Activated gamma-delta T cell treated with Interleukin-2 at 50 U/mL for 16 hours (primary cell): ENCODE measurements around the gene TMED6.

Experiments used
- DNase-seq: peaks from one replicate; pipeline ENCODE4 v3.0.0-alpha.2; 2020

The TMED6 gene

DNA sequence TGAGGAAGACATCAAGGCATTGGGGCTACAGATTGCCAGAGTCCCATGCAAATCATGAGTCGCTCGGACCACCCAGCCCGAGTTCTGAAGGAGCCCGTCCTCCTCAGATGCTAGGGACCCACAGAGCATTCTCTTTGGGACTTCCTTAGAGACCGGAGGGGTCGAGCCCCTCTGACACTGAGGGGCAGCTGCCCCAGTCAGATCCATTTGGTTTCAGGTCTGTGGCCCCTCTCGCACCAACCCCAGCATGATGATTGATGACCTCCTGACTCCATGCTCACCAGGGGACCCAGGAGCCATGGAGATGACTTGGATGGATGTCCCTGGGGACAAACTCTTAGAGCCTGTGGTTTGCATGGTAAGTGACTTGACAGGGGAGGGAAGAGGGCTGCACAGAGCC lies 29.2 kb downstream of the TMED6 start:
- DNase-seq, result no peak

DNA sequence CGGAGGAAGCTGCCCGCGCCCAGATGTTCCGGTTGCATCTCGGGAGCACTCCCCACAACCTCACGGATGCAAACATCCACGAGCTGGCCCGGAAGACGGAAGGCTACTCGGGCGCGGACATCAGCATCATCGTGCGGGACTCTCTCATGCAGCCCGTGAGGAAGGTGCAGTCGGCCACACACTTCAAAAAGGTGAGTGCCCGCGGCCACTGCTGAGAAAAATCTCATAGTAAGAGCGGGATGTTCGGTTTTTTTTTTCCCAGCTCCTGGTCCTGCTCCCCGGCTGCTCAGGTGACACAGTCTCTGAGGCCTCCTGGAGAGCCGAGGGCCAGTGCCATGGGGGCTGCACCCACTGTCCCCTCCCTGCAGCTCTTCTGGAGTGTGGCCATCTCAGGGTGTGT lies 30.5 kb downstream of the TMED6 start:
- DNase-seq, result no peak

DNA sequence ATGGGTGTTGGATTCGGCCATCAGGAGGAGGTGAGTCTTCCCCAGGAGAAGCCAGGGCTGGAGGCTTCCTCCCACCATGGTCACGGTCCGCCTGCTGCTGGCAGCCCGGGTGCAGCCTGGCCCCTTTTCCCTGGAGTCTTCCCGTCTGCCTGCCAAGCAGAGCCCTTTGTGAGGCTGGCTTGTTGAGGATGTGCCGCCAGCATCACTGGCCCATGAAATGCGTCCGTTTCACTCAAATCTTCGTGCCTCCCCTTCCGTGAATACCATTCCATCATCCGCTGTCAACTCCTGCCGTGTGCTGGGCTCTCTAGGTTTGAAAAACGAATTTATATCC lies 30.9 kb downstream of the TMED6 start:
- no peak for DNase-seq

DNA sequence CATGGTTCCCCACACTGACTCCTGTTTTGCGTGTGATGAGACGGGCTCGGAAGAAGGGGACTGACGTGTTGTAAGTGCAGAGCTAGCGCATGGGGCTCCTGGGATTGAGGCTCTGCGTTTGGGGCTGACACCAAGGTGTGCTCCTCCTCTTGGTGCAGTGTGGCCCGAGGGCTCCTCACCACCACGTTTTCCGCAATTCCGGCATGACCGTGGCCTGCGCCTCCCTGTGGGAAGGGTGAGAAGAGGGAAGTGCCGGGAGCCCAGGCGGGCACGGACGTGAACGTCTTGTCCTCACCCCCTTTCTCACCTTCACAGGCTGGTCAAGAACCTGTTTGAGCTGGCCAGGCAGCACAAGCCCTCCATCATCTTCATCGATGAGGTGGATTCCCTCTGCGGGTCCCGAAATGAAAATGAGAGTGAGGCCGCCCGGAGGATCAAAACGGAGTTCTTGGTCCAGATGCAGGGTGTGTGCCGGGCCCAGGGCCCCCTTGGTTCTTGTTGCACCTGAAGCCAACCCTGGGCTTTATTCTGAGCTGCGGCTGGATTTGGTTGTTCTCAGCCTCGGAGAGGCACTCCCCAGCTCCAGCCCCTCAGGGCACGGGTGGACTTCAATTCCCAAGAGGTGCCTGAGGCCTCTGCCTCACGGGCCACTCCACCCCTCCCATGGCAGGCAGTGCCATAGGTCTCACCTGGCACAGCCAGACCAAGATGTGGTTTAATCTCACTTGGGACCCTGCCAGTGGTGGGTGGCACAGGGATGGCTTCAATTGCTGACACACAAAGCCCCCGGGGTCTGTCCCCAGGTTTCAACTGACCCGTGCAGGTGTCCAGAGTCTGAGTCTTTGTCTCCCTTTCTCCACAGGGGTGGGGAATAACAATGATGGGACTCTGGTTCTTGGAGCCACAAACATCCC lies 31.5 kb downstream of the TMED6 start:
- DNase-seq, result no peak

- DNase-seq, result no peak
Observed at GRCh38 chr16:69319381-69319780, 32.2 kb downstream of the TMED6 start.

DNA sequence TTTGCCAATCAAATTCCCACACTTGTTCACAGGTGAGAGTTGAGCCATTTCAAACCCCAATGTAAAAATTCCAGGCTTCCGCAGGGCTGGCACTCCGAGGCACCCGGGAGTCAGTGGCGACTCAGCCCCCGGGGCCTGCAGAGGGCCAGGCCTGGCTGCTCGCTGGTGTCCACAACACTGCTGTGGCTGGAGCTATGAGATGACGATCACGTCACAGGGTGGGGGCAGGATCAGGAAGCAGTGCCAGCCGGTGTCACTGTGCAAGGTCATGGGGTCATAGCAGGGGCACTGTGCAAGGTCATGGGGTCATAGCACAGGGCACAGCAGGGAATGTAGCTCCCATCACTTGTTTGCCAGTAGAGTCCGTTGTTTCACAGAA lies 32.7 kb downstream of the TMED6 start:
- DNase-seq, result no peak

- DNase-seq, result no peak
Observed at GRCh38 chr16:69318177-69318910, 33.2 kb downstream of the TMED6 start.

- no peak for DNase-seq
Observed at GRCh38 chr16:69316595-69317034, 35.0 kb downstream of the TMED6 start.

DNA sequence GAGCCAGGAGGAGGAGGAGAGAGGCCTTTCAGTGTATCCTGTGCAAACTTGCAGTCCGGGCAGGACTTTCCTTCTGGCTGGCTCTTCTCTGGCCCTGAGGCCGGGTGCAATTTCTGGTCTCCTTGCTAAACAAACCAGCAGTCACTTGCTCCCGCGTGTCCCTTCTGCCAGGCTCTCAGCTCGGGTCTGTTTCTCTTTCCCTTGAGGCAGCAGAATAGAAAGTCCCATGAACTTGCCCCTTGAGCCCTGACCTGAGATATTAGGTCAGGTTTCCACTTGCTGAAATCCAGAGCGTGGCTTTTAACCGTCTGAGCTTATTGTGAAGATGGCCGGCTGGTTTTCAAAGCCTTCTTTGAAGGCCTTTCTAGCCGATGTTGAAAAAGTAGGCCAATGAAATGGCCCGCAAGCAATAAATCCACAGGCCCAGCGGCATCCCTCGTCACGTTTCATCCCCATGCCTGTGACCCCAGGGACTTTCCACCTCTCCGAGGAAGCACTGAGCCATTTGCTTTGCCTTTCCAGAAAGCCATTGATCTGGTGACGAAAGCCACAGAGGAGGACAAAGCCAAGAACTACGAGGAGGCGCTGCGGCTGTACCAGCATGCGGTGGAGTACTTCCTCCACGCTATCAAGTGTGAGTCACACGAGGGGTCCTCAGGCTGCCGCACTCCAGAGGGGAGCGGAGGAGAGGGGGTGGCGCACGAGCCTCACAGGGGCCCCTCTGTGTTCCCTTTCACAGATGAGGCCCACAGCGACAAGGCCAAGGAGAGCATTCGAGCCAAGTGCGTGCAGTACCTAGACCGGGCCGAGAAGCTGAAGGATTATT lies 35.9 kb downstream of the TMED6 start:
- DNase-seq, result no peak

GRCh38 chr16:69314534-69314933 lies 37.1 kb downstream of the TMED6 start:
- no peak for DNase-seq

GRCh38 chr16:69313469-69313868 lies 38.1 kb downstream of the TMED6 start:
- DNase-seq, result no peak

DNA sequence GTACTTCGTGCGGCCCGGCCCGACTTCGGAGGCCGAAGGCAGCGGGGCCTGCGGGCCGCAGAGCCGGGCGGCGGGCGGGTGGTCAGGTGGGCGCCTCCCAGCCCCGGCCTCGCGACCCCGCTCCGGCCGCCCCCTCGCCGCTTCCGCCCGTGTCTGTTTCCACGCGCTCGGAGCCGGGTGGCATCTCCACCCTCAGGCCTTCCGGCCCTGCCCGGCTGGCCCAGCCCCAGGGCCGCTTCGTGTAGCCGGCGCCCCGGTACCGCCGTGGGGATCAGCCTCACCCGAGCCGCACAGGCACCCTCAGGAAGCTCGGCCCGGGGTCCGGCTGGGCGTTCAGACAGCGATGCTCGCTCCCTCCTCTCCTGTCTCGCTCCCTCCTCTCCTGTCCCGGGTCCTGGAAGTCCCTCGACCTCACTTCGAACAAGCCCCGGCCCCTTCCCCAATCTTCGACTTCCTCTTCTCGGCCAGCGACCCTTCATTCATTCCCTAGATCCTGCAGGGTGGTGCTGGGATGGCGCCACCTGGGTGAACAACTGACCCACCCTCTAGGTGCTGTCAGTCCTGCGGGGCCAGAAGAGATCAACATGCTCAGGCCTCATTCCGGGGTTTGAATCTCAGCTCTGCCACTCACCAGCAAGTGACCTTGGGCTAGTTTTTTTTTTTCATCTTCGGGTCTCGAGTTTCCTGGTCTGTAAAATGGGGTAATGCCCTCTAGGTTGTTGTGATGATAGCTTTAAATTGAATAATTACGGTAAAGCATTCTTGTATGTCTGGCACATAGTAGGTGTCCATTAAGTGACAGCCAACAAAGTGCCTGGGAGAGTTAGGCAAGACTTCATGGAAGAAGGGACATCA lies 39.8 kb downstream of the TMED6 start:
- DNase-seq, result peak; percentile 31

GRCh38 chr16:69310653-69311532 lies 40.7 kb downstream of the TMED6 start, which contains the start of gene VPS4A:
VPS4A (plus strand) TSS chr16:69311350; CDS start chr16:69311512, 162 bp downstream.
- DNase-seq, result peak; percentile 98

DNA sequence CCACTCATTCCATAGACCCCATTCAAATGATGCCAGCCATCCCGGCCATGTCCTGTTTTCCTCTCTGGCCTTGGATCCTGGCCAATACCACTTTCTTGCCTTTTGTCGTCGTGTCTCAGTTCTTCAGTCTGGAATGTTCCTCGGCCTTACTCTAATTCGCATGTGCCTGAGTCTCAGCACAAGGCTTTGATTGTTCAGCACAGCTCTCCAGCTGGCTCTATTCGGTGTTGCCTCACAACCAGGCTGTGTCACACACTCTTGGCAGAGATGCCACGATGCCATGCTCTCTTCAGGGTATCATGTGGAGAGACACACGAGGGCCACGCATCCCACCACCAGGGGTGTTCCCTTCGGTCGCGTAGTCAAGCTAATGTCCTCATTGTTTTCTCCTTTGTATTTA lies 42.3 kb downstream of the TMED6 start:
- no peak for DNase-seq

- no peak for DNase-seq
Observed at GRCh38 chr16:69307856-69308255, 43.7 kb downstream of the TMED6 start.

- DNase-seq, result no peak
Observed at GRCh38 chr16:69307091-69307490, 44.5 kb downstream of the TMED6 start.

GRCh38 chr16:69306031-69306430 lies 45.6 kb downstream of the TMED6 start:
- no peak for DNase-seq

- no peak for DNase-seq
Observed at GRCh38 chr16:69302301-69302700, 49.3 kb downstream of the TMED6 start.

GRCh38 chr16:69301861-69302260 lies 49.7 kb downstream of the TMED6 start:
- no peak for DNase-seq

DNA sequence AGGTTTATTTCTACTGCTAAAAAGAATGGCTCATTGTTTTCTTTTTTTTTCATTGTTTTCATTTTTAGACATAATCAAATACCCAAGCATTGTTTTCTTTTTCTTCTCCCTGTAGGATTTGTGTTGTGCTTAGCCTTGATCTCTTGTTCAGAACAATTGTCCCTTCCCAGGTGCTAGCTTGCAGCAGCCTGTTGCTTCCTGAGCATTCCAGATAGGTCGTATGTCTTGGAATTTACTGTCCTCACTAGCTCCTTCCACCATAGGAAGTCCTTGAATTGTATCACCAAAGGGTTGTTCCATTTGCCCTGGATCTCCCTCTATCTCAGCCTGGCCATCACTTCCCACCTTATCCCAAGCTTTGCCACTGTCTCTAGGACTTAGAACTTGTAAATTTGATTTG lies 50.4 kb downstream of the TMED6 start:
- no peak for DNase-seq

GRCh38 chr16:69298261-69298660 lies 53.3 kb downstream of the TMED6 start:
- no peak for DNase-seq
